Activated naive CD4-positive, alpha-beta T cell (primary cell): ENCODE measurements around the gene PRRT1B.

Experiments used
- DNase-seq, 4 experiments: peaks; one replicate each; lab custom pipeline; 2025; lab: John Stamatoyannopoulos, UW

The PRRT1B gene

GRCh38 chr9:131580358-131580757, 35.0 kb downstream of the PRRT1B start:
- no peak for DNase-seq

GRCh38 chr9:131582056-131582455, 36.7 kb downstream of the PRRT1B start:
- DNase-seq = no peak

GRCh38 chr9:131582466-131583336, 37.4 kb downstream of the PRRT1B start:
- no peak for DNase-seq

- DNase-seq = no peak
Observed at GRCh38 chr9:131583337-131583645, 38.0 kb downstream of the PRRT1B start.

- DNase-seq = no peak
Observed at GRCh38 chr9:131583836-131584555, 38.7 kb downstream of the PRRT1B start.

GRCh38 chr9:131584858-131585257, 39.5 kb downstream of the PRRT1B start:
- DNase-seq = no peak

GRCh38 chr9:131585375-131585774, 40.1 kb downstream of the PRRT1B start:
- peak in 1 of 4 experiments; percentile 27 for DNase-seq

GRCh38 chr9:131587331-131587730, 42.0 kb downstream of the PRRT1B start:
- DNase-seq = no peak

- DNase-seq = no peak
Observed at GRCh38 chr9:131587906-131588305, 42.6 kb downstream of the PRRT1B start.

- DNase-seq = no peak
Observed at GRCh38 chr9:131588396-131588795, 43.1 kb downstream of the PRRT1B start.

- no peak for DNase-seq
Observed at GRCh38 chr9:131589124-131589711, 43.9 kb downstream of the PRRT1B start.

GRCh38 chr9:131589993-131590392, 44.7 kb downstream of the PRRT1B start:
- no peak for DNase-seq

- no peak for DNase-seq
Observed at GRCh38 chr9:131590449-131590848, 45.1 kb downstream of the PRRT1B start.

GRCh38 chr9:131590907-131591844, 45.9 kb downstream of the PRRT1B start:
- DNase-seq = peak in 3 of 4 experiments; percentile 34 to 69 (median 51)

GRCh38 chr9:131591845-131592208, 46.5 kb downstream of the PRRT1B start:
- no peak for DNase-seq

- DNase-seq = no peak
Observed at GRCh38 chr9:131593091-131593820, 47.9 kb downstream of the PRRT1B start.

- no peak for DNase-seq
Observed at GRCh38 chr9:131593936-131594665, 48.8 kb downstream of the PRRT1B start.

- no peak for DNase-seq
Observed at GRCh38 chr9:131594906-131595665, 49.8 kb downstream of the PRRT1B start.

GRCh38 chr9:131595696-131596429, 50.5 kb downstream of the PRRT1B start:
- DNase-seq = no peak
